Type B pancreatic cell (in vitro differentiated cells): Measurements from ENCODE around the gene LINGO3. TPM values are rescaled to one million over a fixed set of nuclear protein-coding genes. Genes with fewer than 3 reads are reported as not detected.
A peak's percentile ranks its signal among the peaks of the same experiment; 100 is the strongest.

Source experiments
- DNase-seq: peaks from one replicate; pipeline ENCODE4 v3.0.0; 2021; ENCODE audit warnings: mixed read lengths; ENCODE audit not compliant: unreplicated experiment; ENCODE audit errors: extremely low spot score
- H3K27ac Mint-ChIP-seq: 2 replicates; pipeline ENCODE4 v1.8.0; 2021; ENCODE audit warnings: mild to moderate bottlenecking, mixed read lengths
- H3K27me3 Mint-ChIP-seq: 2 replicates; pipeline ENCODE4 v1.8.0; 2021; ENCODE audit warnings: mixed read lengths
- H3K36me3 Mint-ChIP-seq: 2 replicates; pipeline ENCODE4 v1.8.0; 2021; ENCODE audit warnings: mixed read lengths
- H3K4me1 Mint-ChIP-seq: one replicate; pipeline ENCODE4 v1.8.0; 2021; ENCODE audit warnings: mixed read lengths; ENCODE audit not compliant: unreplicated experiment
- H3K4me3 Mint-ChIP-seq: 2 replicates; pipeline ENCODE4 v1.8.0; 2021; ENCODE audit warnings: mild to moderate bottlenecking, mixed read lengths
- H3K9me3 Mint-ChIP-seq: 2 replicates; pipeline ENCODE4 v1.8.0; 2021; ENCODE audit warnings: mixed read lengths
- CTCF ChIP-seq: fragments of 200-600 bp; sonication (generic); conservative IDR thresholded peaks from 2 replicates; pipeline ENCODE4 v1.5.0; 2021; ENCODE audit warnings: antibody characterized with exemption, mild to moderate bottlenecking
- total RNA-seq: library from RNA; stranded (reverse); gene quantifications from 2 replicates; pipeline ENCODE4 v1.2.1, GENCODE V29; 2021; ENCODE audit warnings: low replicate concordance

The LINGO3 gene
- total RNA-seq, 1 donor from 2014 or later, result not detected

- Mint-ChIP-seq H3K4me3 (peak overlapping the region; percentile 90), H3K27me3 (no peaks in the 10 kb centered on the region), H3K27ac (no peak overlapping the region), H3K4me1 (peaks cover 22% of the 10 kb centered on the region), H3K36me3 (peaks cover 14% of the 10 kb centered on the region), H3K9me3 (no peaks in the 10 kb centered on the region)
- TF ChIP-seq CTCF, result no peak
- DNase-seq, result no peak
Measured at GRCh38 chr19:2270157-2270422, 37.9 kb downstream of the LINGO3 start.

- no peaks in the 10 kb centered on the region for H3K27me3 Mint-ChIP-seq
- TF ChIP-seq CTCF, result peak; percentile 65
- H3K4me1 Mint-ChIP-seq, result peaks cover 19% of the 10 kb centered on the region
- H3K36me3 Mint-ChIP-seq, result peaks cover 12% of the 10 kb centered on the region
- H3K27ac Mint-ChIP-seq, result peak overlapping the region; percentile 84
- H3K9me3 Mint-ChIP-seq, result no peaks in the 10 kb centered on the region
- DNase-seq, result peak; percentile 100
- H3K4me3 Mint-ChIP-seq, result peak overlapping the region; percentile 90
Measured at GRCh38 chr19:2269244-2270156, 38.5 kb downstream of the LINGO3 start.

- H3K4me3 Mint-ChIP-seq, result peak overlapping the region; percentile 90
- peak overlapping the region; percentile 84 for H3K27ac Mint-ChIP-seq
- TF ChIP-seq CTCF, result no peak
- DNase-seq, result no peak
- H3K36me3 Mint-ChIP-seq, result peaks cover 6% of the 10 kb centered on the region
- H3K27me3 Mint-ChIP-seq, result no peaks in the 10 kb centered on the region
- H3K9me3 Mint-ChIP-seq, result no peaks in the 10 kb centered on the region
- peaks cover 14% of the 10 kb centered on the region for H3K4me1 Mint-ChIP-seq
Measured at GRCh38 chr19:2268861-2269243, 39.1 kb downstream of the LINGO3 start.

- no peaks in the 10 kb centered on the region for H3K27me3 Mint-ChIP-seq
- H3K9me3 Mint-ChIP-seq, result no peaks in the 10 kb centered on the region
- H3K27ac Mint-ChIP-seq, result peak overlapping the region; percentile 84
- H3K4me1 Mint-ChIP-seq, result peaks cover 12% of the 10 kb centered on the region
- peak overlapping the region; percentile 90 for H3K4me3 Mint-ChIP-seq
- TF ChIP-seq CTCF, result no peak
- DNase-seq, result no peak
- peaks cover 5% of the 10 kb centered on the region for H3K36me3 Mint-ChIP-seq
Measured at GRCh38 chr19:2268480-2268830, 39.5 kb downstream of the LINGO3 start.

- Mint-ChIP-seq H3K36me3 (peaks cover under 1% of the 10 kb centered on the region), H3K4me3 (peak overlapping the region; percentile 31), H3K27me3 (no peaks in the 10 kb centered on the region), H3K4me1 (peaks cover 7% of the 10 kb centered on the region), H3K9me3 (no peaks in the 10 kb centered on the region), H3K27ac (no peak overlapping the region)
- DNase-seq, result no peak
- TF ChIP-seq CTCF, result no peak
Measured at GRCh38 chr19:2266183-2266993, 41.6 kb downstream of the LINGO3 start.
